Spleen (tissue), 7 donors: ENCODE data around the gene BCAS4.

ENCODE experiments used
- POLR2A ChIP-seq, 3 donors: fragments of 450-650 bp; IDR thresholded peaks; one replicate each; pipeline ENCODE4 v1.5.1; 2017; ENCODE audit warnings: antibody characterized with exemption in 3 of 3, mild to moderate bottlenecking in 1 of 3
- TF ChIP-seq, protein P1 (sequence below), 11 experiments: fragments of 200-600 bp in 7 of 11; fragments of 450-650 bp in 4 of 11; sonication (generic) in 4 of 11; IDR thresholded peaks in 8 of 11; conservative IDR thresholded peaks in 3 of 11; 1 replicate in 7 of 11; 2 replicates in 4 of 11; pipeline versions ENCODE4 v1.4.0 to v1.8.0; 2016 to 2021; ENCODE audit warnings: antibody characterized with exemption in 11 of 11, inconsistent platforms in 4 of 11, mild to moderate bottlenecking in 1 of 11
- donor health status: DM: no; HTN: no; CAD: no; lungs with moderate emphysema.
- donor health status: DM: no; HTN: no; CAD: no.
- donor health status: DM: no; HTN: no; CAD: no.

DNA sequence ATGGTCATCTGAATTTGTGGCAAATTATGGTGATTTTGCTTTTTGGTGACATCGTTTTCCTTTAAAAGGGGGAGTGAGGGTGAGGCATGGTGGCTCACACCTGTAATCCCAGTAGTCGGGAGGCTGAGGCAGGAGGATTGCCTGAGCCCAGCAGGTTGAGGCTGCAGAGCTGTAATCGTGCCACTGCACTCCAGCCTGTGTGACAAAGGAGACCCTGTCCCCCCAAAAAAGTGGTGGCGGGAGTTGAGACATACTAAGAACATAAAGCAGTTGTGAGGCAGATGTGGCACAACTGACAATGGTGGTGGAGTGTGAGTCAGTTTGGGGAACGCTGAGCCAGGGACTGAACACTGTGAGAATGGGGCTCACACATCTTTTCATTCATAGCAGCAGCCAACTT, 90.9 kb downstream of the BCAS4 start:
- TF ChIP-seq POLR2A (IDR thresholded peaks at IDR 0.05) = no peak
- TF ChIP-seq, protein P1, sequence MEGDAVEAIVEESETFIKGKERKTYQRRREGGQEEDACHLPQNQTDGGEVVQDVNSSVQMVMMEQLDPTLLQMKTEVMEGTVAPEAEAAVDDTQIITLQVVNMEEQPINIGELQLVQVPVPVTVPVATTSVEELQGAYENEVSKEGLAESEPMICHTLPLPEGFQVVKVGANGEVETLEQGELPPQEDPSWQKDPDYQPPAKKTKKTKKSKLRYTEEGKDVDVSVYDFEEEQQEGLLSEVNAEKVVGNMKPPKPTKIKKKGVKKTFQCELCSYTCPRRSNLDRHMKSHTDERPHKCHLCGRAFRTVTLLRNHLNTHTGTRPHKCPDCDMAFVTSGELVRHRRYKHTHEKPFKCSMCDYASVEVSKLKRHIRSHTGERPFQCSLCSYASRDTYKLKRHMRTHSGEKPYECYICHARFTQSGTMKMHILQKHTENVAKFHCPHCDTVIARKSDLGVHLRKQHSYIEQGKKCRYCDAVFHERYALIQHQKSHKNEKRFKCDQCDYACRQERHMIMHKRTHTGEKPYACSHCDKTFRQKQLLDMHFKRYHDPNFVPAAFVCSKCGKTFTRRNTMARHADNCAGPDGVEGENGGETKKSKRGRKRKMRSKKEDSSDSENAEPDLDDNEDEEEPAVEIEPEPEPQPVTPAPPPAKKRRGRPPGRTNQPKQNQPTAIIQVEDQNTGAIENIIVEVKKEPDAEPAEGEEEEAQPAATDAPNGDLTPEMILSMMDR (IDR thresholded peaks at IDR 0.05 in 8 of 11, conservative IDR thresholded peaks at IDR 0.05 in 3 of 11) = no peak
